H9 (cell line): Measurements from ENCODE around the gene SLC16A14. TPM values are rescaled to one million over a fixed set of nuclear protein-coding genes. Genes with fewer than 3 reads are reported as not detected.

Experiments
- DNase-seq: peaks from one replicate; pipeline ENCODE4 v3.0.0-alpha.2; 2017
- H2AFZ ChIP-seq: one replicate; pipeline ENCODE4 v1.6.1; 2013; ENCODE audit warnings: mild to moderate bottlenecking, low read length, control low read depth, moderate library complexity
- H2AK5ac ChIP-seq: 2 replicates; pipeline ENCODE4 v1.6.1; 2013; ENCODE audit warnings: low read length, control low read depth, mixed read lengths; ENCODE audit not compliant: insufficient read length
- H2BK120ac ChIP-seq: one replicate; pipeline ENCODE4 v1.6.1; 2013; ENCODE audit warnings: low read depth, mild to moderate bottlenecking, low read length, control low read depth, inconsistent platforms; ENCODE audit not compliant: poor library complexity, severe bottlenecking
- H2BK12ac ChIP-seq: 2 replicates; pipeline ENCODE4 v1.6.1; 2013; ENCODE audit warnings: low read length, control low read depth, mixed read lengths, low read depth; ENCODE audit not compliant: insufficient read length
- H2BK15ac ChIP-seq: 2 replicates; pipeline ENCODE4 v1.6.1; 2013; ENCODE audit warnings: low read depth, low read length, control low read depth
- H2BK20ac ChIP-seq: one replicate; pipeline ENCODE4 v1.6.1; 2013; ENCODE audit warnings: low read depth, mild to moderate bottlenecking, low read length, control low read depth, inconsistent platforms; ENCODE audit not compliant: poor library complexity, severe bottlenecking
- H2BK5ac ChIP-seq: 2 replicates; pipeline ENCODE4 v1.6.1; 2013; ENCODE audit warnings: low read length, control low read depth, mixed read lengths; ENCODE audit not compliant: insufficient read length
- H3K14ac ChIP-seq: 2 replicates; pipeline ENCODE4 v1.6.1; 2013; ENCODE audit warnings: low read length, control low read depth; ENCODE audit not compliant: insufficient read depth
- H3K18ac ChIP-seq: 2 replicates; pipeline ENCODE4 v1.6.1; 2013; ENCODE audit warnings: low read depth, mild to moderate bottlenecking, mixed read lengths, low read length, control low read depth; ENCODE audit not compliant: insufficient read length
- H3K23ac ChIP-seq: 2 replicates; pipeline ENCODE4 v1.6.1; 2013; ENCODE audit warnings: low read length, control low read depth, mixed read lengths, low read depth; ENCODE audit not compliant: insufficient read length
- H3K23me2 ChIP-seq: 2 replicates; pipeline ENCODE4 v1.6.1; 2013; ENCODE audit warnings: low read depth, mild to moderate bottlenecking, mixed read lengths, low read length, control low read depth; ENCODE audit not compliant: insufficient read length, poor library complexity, severe bottlenecking
- H3K27ac ChIP-seq: 2 replicates; pipeline ENCODE4 v1.5.1; 2013; ENCODE audit warnings: low read length, control low read depth, mixed read lengths, low read depth; ENCODE audit not compliant: insufficient read length
- H3K27me3 ChIP-seq: 2 replicates; pipeline ENCODE4 v1.6.1; 2013; ENCODE audit warnings: low read length, control low read depth, inconsistent platforms; ENCODE audit not compliant: insufficient read depth
- H3K4ac ChIP-seq: 2 replicates; pipeline ENCODE4 v1.6.1; 2013; ENCODE audit warnings: low read depth, mild to moderate bottlenecking, control low read depth, inconsistent platforms, low read length, moderate library complexity
- H3K4me1 ChIP-seq: 2 replicates; pipeline ENCODE4 v1.6.1; 2013; ENCODE audit warnings: low read length, control low read depth, inconsistent platforms; ENCODE audit not compliant: insufficient read depth
- H3K4me2 ChIP-seq: 2 replicates; pipeline ENCODE4 v1.6.1; 2013; ENCODE audit warnings: low read length, control low read depth, mixed read lengths; ENCODE audit not compliant: insufficient read length, insufficient read depth
- H3K56ac ChIP-seq: 2 replicates; pipeline ENCODE4 v1.6.1; 2013; ENCODE audit warnings: low read depth, mild to moderate bottlenecking, mixed read lengths, low read length, control low read depth; ENCODE audit not compliant: insufficient read length
- H3K79me1 ChIP-seq: 2 replicates; pipeline ENCODE4 v1.6.1; 2013; ENCODE audit warnings: low read depth, mild to moderate bottlenecking, moderate library complexity, low read length, control low read depth, inconsistent platforms; ENCODE audit not compliant: insufficient read depth, poor library complexity, severe bottlenecking
- H3K79me2 ChIP-seq: 2 replicates; pipeline ENCODE4 v1.6.1; 2013; ENCODE audit warnings: low read length, control low read depth, inconsistent platforms; ENCODE audit not compliant: insufficient read depth
- H3K9ac ChIP-seq: 2 replicates; pipeline ENCODE4 v1.6.1; 2013; ENCODE audit warnings: low read length, control low read depth, mixed read lengths; ENCODE audit not compliant: insufficient read length; ENCODE audit errors: extremely low read depth
- H3K9me3 ChIP-seq: one replicate; pipeline ENCODE4 v1.6.1; 2013; ENCODE audit warnings: low read depth, low read length, inconsistent platforms; ENCODE audit not compliant: control insufficient read depth
- H3T11ph ChIP-seq: one replicate; pipeline ENCODE4 v1.6.1; 2013; ENCODE audit warnings: mild to moderate bottlenecking, low read length, control low read depth, inconsistent platforms
- H4K20me1 ChIP-seq: one replicate; pipeline ENCODE4 v1.6.1; 2013; ENCODE audit not compliant: control insufficient read depth, insufficient read length, insufficient read depth
- H4K5ac ChIP-seq: 2 replicates; pipeline ENCODE4 v1.6.1; 2013; ENCODE audit warnings: low read depth, mild to moderate bottlenecking, mixed read lengths, low read length, control low read depth; ENCODE audit not compliant: insufficient read length
- H4K8ac ChIP-seq: replicated peaks from 2 replicates; pipeline ENCODE4 v1.6.1; 2013; ENCODE audit warnings: low read length, control low read depth, mixed read lengths, low read depth; ENCODE audit not compliant: insufficient read length
- H4K91ac ChIP-seq: 2 replicates; pipeline ENCODE4 v1.6.1; 2013; ENCODE audit warnings: low read depth, mild to moderate bottlenecking, moderate library complexity, mixed read lengths, low read length, control low read depth; ENCODE audit not compliant: insufficient read length
- H3K27ac Mint-ChIP-seq, 3 experiments: 2 replicates in 2 of 3; 3 replicates in 1 of 3; pipeline ENCODE4 v1.8.0; 2020 to 2021; ENCODE audit warnings: mixed read lengths in 3 of 3, mild to moderate bottlenecking in 1 of 3, moderate library complexity in 1 of 3
- H3K27me3 Mint-ChIP-seq: 2 replicates; pipeline ENCODE4 v1.8.0; 2021; ENCODE audit warnings: low read depth, mild to moderate bottlenecking, moderate library complexity, mixed read lengths
- H3K36me3 Mint-ChIP-seq, 3 experiments: 2 replicates in 2 of 3; 3 replicates in 1 of 3; pipeline ENCODE4 v1.8.0; 2020 to 2021; ENCODE audit warnings: low read depth in 3 of 3, mixed read lengths in 3 of 3; ENCODE audit not compliant: insufficient read depth in 1 of 3
- H3K4me1 Mint-ChIP-seq, 2 experiments: 2 replicates each; pipeline ENCODE4 v1.8.0; 2020; ENCODE audit warnings: mixed read lengths in 2 of 2
- H3K4me3 Mint-ChIP-seq, 2 experiments: 2 replicates in 1 of 2; 3 replicates in 1 of 2; pipeline ENCODE4 v1.8.0; 2020 to 2021; ENCODE audit warnings: mild to moderate bottlenecking in 2 of 2, mixed read lengths in 2 of 2, moderate library complexity in 1 of 2
- H3K9me3 Mint-ChIP-seq, 2 experiments: 2 replicates in 1 of 2; 3 replicates in 1 of 2; pipeline ENCODE4 v1.8.0; 2020; ENCODE audit warnings: mild to moderate bottlenecking in 2 of 2, mixed read lengths in 2 of 2, moderate library complexity in 1 of 2
- CTCF ChIP-seq: fragments of 200-600 bp; sonication (generic); conservative IDR thresholded peaks from 3 replicates; pipeline ENCODE4 v1.8.0; 2021; ENCODE audit warnings: antibody characterized with exemption, mild to moderate bottlenecking
- WGBS: extraction: QIAGEN DNeasy Blood & Tissue Kit; methylation state at CpG from one replicate; pipeline ENCODE4 v1.1.7; 2013; ENCODE audit warnings: missing lambda C conversion rate, low lambda C conversion rate, mixed read lengths; ENCODE audit not compliant: insufficient read length; ENCODE audit errors: extremely low coverage; 5-methylcytosine and 5-hydroxymethylcytosine counted together
- total RNA-seq: library from RNA; stranded (reverse); gene quantifications from 2 replicates; pipeline ENCODE4 v1.2.1, GENCODE V29; 2021

The SLC16A14 gene
- total RNA-seq, 1 experiment from 2014 or later: 0.61 TPM

GRCh38 chr2:229996320-229996719 lies 72.4 kb downstream of the SLC16A14 start:
- H3K27me3 Mint-ChIP-seq: no peaks in the 10 kb centered on the region
- Histone ChIP-seq H4K91ac (no peak overlapping the region), H3K14ac (no peak overlapping the region), H3K18ac (no peak overlapping the region), H4K8ac (no peak overlapping the region), H2AFZ (no peak overlapping the region), H3K23ac (no peak overlapping the region), H3K9me3 (no peaks in the 10 kb centered on the region), H3K4me2 (no peak overlapping the region), H3K79me2 (no peaks in the 10 kb centered on the region; the same call in 1 of the 2 replicates), H3K56ac (no peak overlapping the region), H3K4ac (no peak overlapping the region), H3K27me3 (no peaks in the 10 kb centered on the region), H4K5ac (no peak overlapping the region), H3K9ac (no peak overlapping the region), H3K23me2 (no peaks in the 10 kb centered on the region), H2BK5ac (no peak overlapping the region), H2BK12ac (no peak overlapping the region), H2BK15ac (no peak overlapping the region), H3K4me1 (no peaks in the 10 kb centered on the region), H3K79me1 (no peaks in the 10 kb centered on the region), H2BK120ac (no peak overlapping the region), H2BK20ac (no peak overlapping the region), H3K27ac (no peak overlapping the region), H2AK5ac (no peak overlapping the region), H3T11ph (no peak overlapping the region), H4K20me1 (no peaks in the 10 kb centered on the region)
- H3K9me3 Mint-ChIP-seq: no peaks in the 10 kb centered on the region
- H3K36me3 Mint-ChIP-seq: peaks cover 0 to 4% (median 0%) of the 10 kb centered on the region in 3 experiments; a peak in 2 of 7 replicates
- no CpG with 5 or more reads among the region's 4 CpGs for WGBS
- no peak overlapping the region for H3K27ac Mint-ChIP-seq
- H3K4me1 Mint-ChIP-seq: no peaks in the 10 kb centered on the region
- no peak for DNase-seq
- H3K4me3 Mint-ChIP-seq: no peak overlapping the region
- no peak for TF ChIP-seq CTCF
